Right forelimb (tissue), 1 donor: ENCODE measurements around the gene GRXCR1.

Experiments
- DNase-seq: peaks from one replicate; pipeline ENCODE4 v3.0.0-alpha.2; 2018

The GRXCR1 gene

GRCh38 chr4:42928582-42928981, 36.1 kb downstream of the GRXCR1 start:
- DNase-seq: no peak

DNA sequence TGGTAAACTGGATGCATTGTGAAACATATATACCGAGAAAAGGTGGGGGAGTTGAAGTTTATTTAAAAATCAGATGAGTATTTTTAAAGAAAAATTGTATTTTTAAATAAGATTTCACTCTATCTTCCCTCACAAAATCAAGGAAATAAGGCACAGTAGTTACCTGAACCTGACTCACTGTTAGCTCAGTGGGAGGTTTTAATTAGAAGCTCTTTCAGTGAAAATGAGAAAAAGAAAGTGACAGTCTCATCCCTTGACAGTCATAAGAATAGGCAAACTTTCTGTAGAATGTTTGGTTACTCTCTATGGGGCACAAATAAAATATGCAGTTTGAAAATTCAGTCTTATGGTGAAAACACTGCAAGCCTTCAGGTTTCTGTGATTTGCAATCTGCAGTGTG, 49.7 kb downstream of the GRXCR1 start:
- DNase-seq: no peak

GRCh38 chr4:42945874-42946273, 53.4 kb downstream of the GRXCR1 start:
- no peak for DNase-seq

GRCh38 chr4:42953321-42953720, 60.8 kb downstream of the GRXCR1 start:
- no peak for DNase-seq

GRCh38 chr4:42954963-42955669, 62.6 kb downstream of the GRXCR1 start:
- no peak for DNase-seq

- DNase-seq: no peak
These were observed 63.4 kb downstream of the GRXCR1 start for GRCh38 chr4:42955746-42956505.

- no peak for DNase-seq
These were observed 72.8 kb downstream of the GRXCR1 start for GRCh38 chr4:42965326-42965725.

GRCh38 chr4:42985976-42986375, 93.5 kb downstream of the GRXCR1 start:
- DNase-seq: no peak

- no peak for DNase-seq
These were observed 102.9 kb downstream of the GRXCR1 start for GRCh38 chr4:42995343-42995944.

DNA sequence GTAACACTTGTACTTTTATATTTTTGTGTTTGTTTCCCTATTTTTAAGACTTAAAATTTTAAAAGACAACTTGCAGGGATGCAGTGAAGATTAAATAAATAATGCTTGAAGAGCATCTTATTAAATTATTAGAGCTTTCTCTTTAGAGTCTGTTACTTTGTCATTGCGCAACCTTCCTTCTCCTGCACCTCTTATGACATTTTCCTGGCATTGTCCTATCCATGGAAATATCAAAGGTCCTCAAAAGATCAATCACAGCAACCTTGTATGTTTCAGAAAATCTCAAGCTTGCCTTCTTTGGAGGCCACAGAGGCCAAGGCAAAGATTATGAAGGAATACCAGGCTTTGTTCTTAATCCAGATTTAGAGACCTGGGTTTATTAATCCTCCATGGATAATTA, 116.3 kb downstream of the GRXCR1 start:
- DNase-seq: no peak

- no peak for DNase-seq
These were observed 121.7 kb downstream of the GRXCR1 start for GRCh38 chr4:43014256-43014655.

- no peak for DNase-seq
These were observed 149.1 kb downstream of the GRXCR1 start for GRCh38 chr4:43041632-43042031.

DNA sequence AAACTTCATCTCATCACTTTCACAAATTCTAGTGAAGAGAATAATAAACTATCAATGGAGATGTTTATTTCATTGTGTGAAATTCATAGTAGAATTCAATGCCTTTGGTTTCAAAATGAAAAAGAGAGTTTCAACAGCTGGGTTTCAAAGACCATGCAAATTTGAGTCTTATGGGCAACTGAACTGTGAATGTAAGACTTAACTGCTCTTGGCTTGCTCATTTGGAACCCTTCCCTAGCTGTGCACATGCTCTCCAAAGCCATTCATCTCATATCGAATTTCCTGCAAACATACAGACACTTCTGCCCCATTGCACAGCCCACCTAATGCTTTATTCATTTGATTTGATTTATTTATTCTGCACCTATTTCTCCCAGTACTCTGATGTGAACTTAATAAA, 154.5 kb downstream of the GRXCR1 start:
- no peak for DNase-seq

GRCh38 chr4:43048570-43048969, 156.1 kb downstream of the GRXCR1 start:
- no peak for DNase-seq

DNA sequence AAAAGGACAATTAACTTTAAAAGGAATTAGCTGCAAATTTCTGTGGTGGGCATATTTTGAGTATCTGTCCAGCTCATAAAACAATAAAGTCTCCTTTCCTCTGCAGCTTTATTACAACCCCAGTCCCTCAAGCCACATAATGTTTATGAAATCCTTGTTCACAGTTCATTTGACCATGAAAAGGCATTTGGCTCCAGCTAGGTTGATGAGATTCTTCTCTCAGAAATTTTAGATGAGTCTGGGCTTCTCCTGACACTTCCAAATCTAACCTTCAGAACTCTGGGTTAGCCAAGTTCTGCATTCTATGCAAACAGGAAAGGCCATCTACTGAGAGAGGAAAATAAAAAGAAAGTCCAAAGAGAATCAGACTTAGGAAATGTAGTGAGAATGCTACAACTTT, 156.8 kb downstream of the GRXCR1 start:
- no peak for DNase-seq

DNA sequence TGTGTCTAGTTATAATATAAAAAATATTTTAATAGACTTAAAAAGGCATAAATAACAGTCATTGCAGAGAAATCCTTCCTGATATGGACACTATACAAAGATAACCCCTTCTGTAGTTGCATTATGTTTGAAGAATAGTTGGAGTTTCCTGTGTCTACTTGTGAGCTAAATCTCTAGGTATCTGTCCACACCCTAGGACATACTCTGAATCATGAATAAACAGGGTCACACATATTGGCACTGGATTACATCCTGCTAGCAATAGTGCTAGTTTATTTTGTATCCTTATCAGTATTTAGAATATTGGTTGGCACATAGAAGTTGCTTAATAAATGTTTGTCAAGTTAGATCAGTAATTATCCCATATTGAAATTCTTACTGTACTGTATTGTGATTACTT, 173.9 kb downstream of the GRXCR1 start:
- no peak for DNase-seq

DNA sequence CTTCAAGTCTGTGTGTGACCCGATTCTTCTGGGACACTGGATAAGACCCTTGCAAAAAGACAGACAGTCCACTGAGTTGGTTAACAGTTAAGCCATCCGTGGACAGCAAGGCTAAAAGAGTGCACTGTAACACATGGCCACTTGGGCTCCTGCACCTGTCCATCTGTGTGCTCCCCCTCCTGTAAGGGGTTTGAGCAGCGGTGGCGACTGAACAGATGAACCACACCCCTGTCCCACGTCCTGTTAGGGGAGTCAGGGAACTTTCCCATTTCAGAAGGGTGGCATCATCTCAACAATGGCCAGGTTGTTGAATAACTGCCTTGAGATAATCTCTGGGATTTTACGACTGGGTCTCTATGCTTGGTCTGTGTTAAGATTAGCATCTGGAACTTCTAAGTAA, 178.6 kb downstream of the GRXCR1 start:
- DNase-seq: no peak
